ENCODE data around the gene ADORA3. TPM values are rescaled to one million over a fixed set of nuclear protein-coding genes. Genes with fewer than 3 reads are reported as not detected.

Gene ADORA3
- total and polyA plus RNA-seq, 10 of the 15 experiments (the other 5 are each of a cell fraction or from before 2014, with no cell fraction given): 0.14 to 0.29 (median 0.18) TPM; not detected in 2

GRCh38 chr1:111449703-111450017 lies 53.8 kb downstream of the ADORA3 start:
- Histone ChIP-seq H3K27me3 (replicated peaks in 1 of 2; ENCODE audit: control insufficient read depth in 2 of 2, insufficient read depth in 2 of 2, low read length in 1 of 2) (no peaks in the 10 kb centered on the region), H3K27ac (ENCODE audit: control insufficient read depth, insufficient read depth) (peak overlapping the region; percentile 95), H3K4me1 (ENCODE audit: control insufficient read depth, insufficient read depth, low read length) (peaks cover 24% of the 10 kb centered on the region), H3K9me3 (replicated peaks; ENCODE audit: control insufficient read depth, insufficient read depth, low read length) (no peaks in the 10 kb centered on the region), H3K4me3 (peak overlapping the region; percentile 90), H4K20me1 (ENCODE audit: control insufficient read depth, insufficient read depth) (no peaks in the 10 kb centered on the region), H3K79me2 (ENCODE audit: control insufficient read depth, insufficient read depth, low read length) (peaks cover 84% of the 10 kb centered on the region), H3K9ac (ENCODE audit: control insufficient read depth, insufficient read depth, low read length) (peak overlapping the region; percentile 99), H2AFZ (ENCODE audit: control insufficient read depth, low read depth, low read length) (peak overlapping the region; percentile 93), H3K4me2 (ENCODE audit: control insufficient read depth, insufficient read depth) (peak overlapping the region; percentile 96), H3K36me3 (ENCODE audit: control insufficient read depth in 2 of 2, insufficient read depth in 2 of 2, low read length in 1 of 2) (peaks cover 0 to 17% of the 10 kb centered on the region in 2 experiments; a peak in 2 of 4 replicates)
- SMC1A ChIA-PET (ENCODE audit: uncharacterized antibody, unreplicated experiment): interaction anchor here (0.7 to 2.8 kb wide), 4 partner anchors 26 to 320 kb away, joined by 3 to 20 read pairs (median 4); no protein-coding TSS in a partner anchor
- ATAC-seq (no peak), DNase-seq (ENCODE audit: low read depth, low spot score) (no peak), FAIRE-seq (no peak)
- in situ Hi-C loops (cut with MboI): no loop called here
- CTCF ChIA-PET: interaction anchor here (1.0 to 5.0 kb wide), 4 partner anchors 8 to 318 kb away, joined by 3 to 32 read pairs (median 4); no protein-coding TSS in a partner anchor
- 2% methylated on average over 6 of the region's 8 CpGs for WGBS (ENCODE audit: insufficient coverage, insufficient replicate concordance, low lambda C conversion rate, missing lambda C conversion rate)
- POLR2A ChIA-PET: no interaction called here
- no TSS peak for BruUV-seq (replicated peaks)
- RAD21 ChIA-PET (ENCODE audit: unreplicated experiment): no interaction called here
- intact Hi-C loops (cut with micrococcal nuclease; ENCODE audit: unreplicated experiment): loop anchor here (2.0 to 5.0 kb wide), 2 partner anchors 58 to 305 kb away; partner anchors contain the start of gene DDX20
- TF ChIP-seq MLLT1 (IDR thresholded peaks at IDR 0.05) (no peak; the same call in 1 of the 2 replicates), USF2 (IDR thresholded peaks at IDR 0.05; ENCODE audit: borderline replicate concordance, low read depth, low read length) (no peak), EP300 (IDR thresholded peaks at IDR 0.05; ENCODE audit: borderline replicate concordance in 1 of 2, control insufficient read depth in 1 of 2, low read depth in 2 of 2, low read length in 2 of 2) (no peak), GATAD2B (conservative IDR thresholded peaks at IDR 0.05; ENCODE audit: low read depth) (0 out of 2 replicates have a peak, but pooled peaks have one; percentile 9), SMAD1 (IDR thresholded peaks at IDR 0.05; ENCODE audit: low read depth, partially characterized antibody) (peak; percentile 15), ATF2 (IDR thresholded peaks at IDR 0.05; ENCODE audit: low read length) (no peak), BCL11A (IDR thresholded peaks at IDR 0.05; ENCODE audit: low read depth, low read length) (no peak), TCF3 (IDR thresholded peaks at IDR 0.05; ENCODE audit: borderline replicate concordance, insufficient read depth, low read depth, low read length) (no peak), MEF2A (IDR thresholded peaks at IDR 0.05; ENCODE audit: insufficient read depth, low read depth, low read length) (no peak), LARP7 (IDR thresholded peaks at IDR 0.05) (0 out of 2 replicates have a peak, but pooled peaks have one; percentile 27), YY1 (IDR thresholded peaks at IDR 0.05; ENCODE audit: low read depth, low read length) (no peak), HDAC2 (IDR thresholded peaks at IDR 0.05) (no peak), ZNF622 (IDR thresholded peaks at IDR 0.05) (no peak), NFYA (IDR thresholded peaks at IDR 0.05; ENCODE audit: borderline replicate concordance, low read depth, low read length) (no peak), FOXM1 (IDR thresholded peaks at IDR 0.05; ENCODE audit: low read depth, low read length) (no peak), FOXK2 (IDR thresholded peaks at IDR 0.05) (no peak), IRF4 (IDR thresholded peaks at IDR 0.05; ENCODE audit: low read depth, low read length) (no peak), RB1 (IDR thresholded peaks at IDR 0.05; ENCODE audit: borderline replicate concordance) (0 out of 2 replicates have a peak, but pooled peaks have one; percentile 17), BHLHE40 (IDR thresholded peaks at IDR 0.05; ENCODE audit: borderline replicate concordance in 1 of 2, low read depth in 2 of 2, low read length in 1 of 2) (no peak), ZBTB33 (IDR thresholded peaks at IDR 0.05) (no peak), TAF1 (IDR thresholded peaks at IDR 0.05; ENCODE audit: borderline replicate concordance, low read depth, low read length) (no peak)
